Activated gamma-delta T cell treated with anti-CD3 and anti-CD28 coated beads, Interleukin-2, amount 50 U/mL, for 16 hours (primary cell): ENCODE results near the gene IFTAP.

Source experiments
- DNase-seq: peaks from one replicate; pipeline ENCODE4 v3.0.0-alpha.2; 2020; ENCODE audit warnings: low read depth

IFTAP gene

DNA sequence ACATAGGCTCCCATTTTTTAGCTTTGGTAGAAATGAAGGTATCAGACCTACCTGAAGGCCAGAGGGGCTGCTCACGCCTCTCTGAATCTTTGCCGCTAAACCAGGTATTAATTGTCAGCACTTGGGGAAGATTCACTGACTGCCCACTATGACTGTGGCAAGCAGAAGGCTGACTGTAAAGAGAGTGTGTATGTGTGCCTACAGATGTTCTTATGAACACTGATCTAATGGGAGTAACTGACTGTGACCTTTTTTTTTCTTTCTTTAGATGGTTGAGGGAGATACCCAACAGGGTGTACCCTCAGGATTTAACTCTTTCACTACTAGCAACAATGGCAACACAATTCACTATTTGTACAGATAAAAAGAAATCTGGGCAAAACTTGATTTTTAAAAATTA is 3.7 kb downstream of the IFTAP start, which contains the start of gene RAG2:
Gene RAG2 (minus strand): TSS at position 186 of the 400 bp plus-strand sequence. CDS start 4,068 bp downstream, outside the sequence.
- no peak for DNase-seq

DNA sequence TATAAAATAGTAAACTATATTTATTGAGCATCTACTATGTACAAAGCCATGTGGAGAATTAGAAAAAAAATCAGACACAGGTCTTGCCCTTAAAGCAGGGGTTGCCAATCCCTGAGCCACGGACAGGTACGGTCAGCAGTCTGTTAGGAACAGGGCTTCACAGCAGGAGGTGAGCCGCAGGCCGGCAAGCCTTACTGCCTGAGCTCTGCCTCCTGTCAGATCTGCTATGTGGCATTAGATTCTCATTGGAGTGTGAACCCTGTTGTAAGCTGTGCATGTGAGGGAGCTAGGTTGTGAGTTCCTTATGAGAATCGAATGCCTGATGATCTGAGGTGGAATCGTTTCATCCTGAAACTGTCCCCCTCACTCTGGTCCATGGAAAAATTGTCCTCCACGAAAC is 5.9 kb downstream of the IFTAP start:
- no peak for DNase-seq

GRCh38 chr11:36601155-36601554 is 6.9 kb downstream of the IFTAP start:
- DNase-seq, result no peak

DNA sequence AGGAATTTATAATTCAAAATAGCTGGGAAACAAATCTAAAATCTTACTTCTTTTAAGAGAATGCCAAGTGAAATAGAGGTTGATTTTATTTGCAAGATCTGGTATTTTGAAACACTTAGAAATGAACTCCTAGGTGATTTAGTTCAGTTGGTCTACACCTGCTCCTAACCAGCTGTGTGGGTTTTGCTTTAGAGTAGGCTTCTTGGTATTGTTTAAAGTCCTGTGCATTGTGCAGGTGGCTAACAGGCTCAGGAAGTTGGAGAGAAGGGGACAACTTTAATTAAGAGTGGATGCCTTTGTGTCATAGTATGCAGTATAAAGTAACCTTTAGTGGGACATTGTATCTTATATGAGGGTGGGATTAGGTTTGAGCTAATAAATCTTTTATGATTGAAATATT is 7.8 kb downstream of the IFTAP start:
- DNase-seq, result no peak

DNA sequence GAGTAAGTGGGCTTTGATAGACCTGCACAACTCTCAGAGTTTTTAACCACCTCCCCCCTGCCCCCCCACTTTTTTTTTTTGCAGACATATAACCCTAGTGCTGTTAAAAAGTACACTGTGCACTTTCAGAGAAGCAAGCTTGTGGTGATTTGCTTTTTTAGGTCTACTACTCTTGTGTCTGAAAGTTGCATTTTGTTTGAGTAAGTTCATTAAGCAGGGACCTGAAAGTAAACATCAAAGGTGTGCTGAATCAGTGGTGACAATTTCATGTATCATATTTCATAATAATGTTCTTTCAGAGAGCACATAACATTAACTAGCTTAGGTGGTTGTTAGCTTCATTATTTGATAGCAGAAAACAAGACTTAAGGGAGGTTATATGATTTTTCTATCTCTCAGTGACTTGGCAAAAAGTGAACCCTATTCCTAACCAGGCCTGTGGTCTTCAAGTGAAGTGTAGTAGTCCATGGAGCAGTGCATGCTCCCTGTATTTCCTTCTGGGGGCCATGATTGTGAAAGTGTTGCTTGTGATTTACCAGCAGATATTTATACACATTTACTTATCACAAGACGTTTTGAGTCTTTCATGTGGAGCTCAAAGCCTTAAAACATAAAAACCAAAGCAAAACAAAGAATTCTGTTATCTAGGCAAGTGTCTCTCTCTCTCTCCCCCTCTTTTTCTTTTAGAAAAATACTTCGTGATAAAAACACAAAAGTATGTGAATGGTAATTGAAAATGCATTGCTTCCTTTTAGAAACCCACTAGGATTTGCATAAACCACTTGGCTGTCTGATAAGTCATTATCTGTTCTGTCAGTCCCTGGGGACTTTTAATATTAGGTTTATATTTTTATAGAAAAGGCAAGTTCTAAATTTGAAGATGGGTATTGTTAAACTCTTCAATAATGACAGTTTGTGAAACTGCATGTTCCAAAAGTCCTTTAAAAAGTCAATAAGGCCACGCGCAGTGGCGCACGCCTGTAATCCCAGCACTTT is 11.2 kb downstream of the IFTAP start:
- no peak for DNase-seq

- DNase-seq, result no peak
Measured at GRCh38 chr11:36608491-36609199, 14.3 kb downstream of the IFTAP start.

GRCh38 chr11:36609383-36609782 is 15.1 kb downstream of the IFTAP start:
- DNase-seq, result no peak

DNA sequence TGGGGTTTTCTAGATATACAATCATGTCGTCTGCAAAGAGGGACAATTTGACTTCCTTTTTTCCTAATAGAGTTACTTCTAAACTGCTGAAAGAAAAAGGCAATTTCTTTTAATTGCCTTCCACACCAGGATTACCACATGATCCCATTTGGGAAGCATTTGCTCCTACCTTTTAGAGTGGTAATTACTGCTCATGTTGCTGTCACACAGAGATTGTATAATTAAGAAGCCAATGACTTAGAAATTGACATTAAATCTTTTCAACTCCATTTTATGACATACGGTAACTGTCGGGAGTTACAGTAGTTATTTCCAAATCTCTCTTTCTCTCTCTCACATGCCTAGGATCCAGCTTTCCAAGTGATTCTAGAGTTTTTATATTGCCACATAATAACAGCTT is 21.5 kb downstream of the IFTAP start:
- DNase-seq, result no peak

GRCh38 chr11:36617543-36618362 is 23.5 kb downstream of the IFTAP start:
- no peak for DNase-seq

GRCh38 chr11:36618363-36619047 is 24.2 kb downstream of the IFTAP start:
- no peak for DNase-seq

DNA sequence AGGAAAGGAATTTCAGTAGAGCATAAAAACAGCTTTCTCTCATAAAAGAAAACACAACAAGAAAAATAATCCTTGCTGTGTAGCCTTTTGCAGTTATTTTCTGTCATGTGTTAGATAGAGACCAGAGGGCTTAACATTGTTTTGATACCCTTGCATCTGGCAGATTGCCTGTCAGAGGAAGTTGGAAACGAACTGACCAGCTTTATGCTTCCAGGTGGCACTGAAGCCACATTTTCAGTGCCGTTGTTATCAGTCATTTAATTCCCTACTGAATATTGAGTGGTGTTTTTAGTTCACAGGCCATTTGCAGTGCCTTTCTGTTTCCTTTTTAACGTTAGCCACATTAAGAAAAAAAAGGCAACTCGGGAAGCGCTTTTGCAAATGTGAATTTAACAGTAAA is 25.2 kb downstream of the IFTAP start:
- no peak for DNase-seq

GRCh38 chr11:36620246-36620645 is 25.9 kb downstream of the IFTAP start:
- DNase-seq, result no peak

GRCh38 chr11:36622431-36623136 is 28.3 kb downstream of the IFTAP start:
- no peak for DNase-seq

DNA sequence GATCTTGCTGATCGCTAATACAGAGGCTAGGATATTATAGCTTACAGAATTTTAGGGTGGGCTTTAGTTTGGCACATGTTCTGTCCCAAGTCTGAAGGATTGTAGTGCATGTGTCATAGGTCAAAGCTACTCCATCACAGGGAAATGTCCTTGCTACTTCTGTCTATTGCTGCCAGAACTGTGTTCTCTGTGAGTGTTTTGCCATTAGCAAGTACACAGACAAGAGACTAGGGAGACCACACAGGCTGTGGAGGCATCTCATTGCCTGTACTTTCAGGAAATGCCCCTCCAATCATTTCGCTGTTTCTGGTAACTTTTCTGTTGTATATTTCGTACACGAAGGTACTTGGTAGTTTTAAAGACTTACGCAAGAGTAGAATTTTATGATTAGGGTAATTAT is 29.2 kb downstream of the IFTAP start:
- DNase-seq, result no peak

- DNase-seq, result no peak
Measured at GRCh38 chr11:36627006-36627405, 32.7 kb downstream of the IFTAP start.

DNA sequence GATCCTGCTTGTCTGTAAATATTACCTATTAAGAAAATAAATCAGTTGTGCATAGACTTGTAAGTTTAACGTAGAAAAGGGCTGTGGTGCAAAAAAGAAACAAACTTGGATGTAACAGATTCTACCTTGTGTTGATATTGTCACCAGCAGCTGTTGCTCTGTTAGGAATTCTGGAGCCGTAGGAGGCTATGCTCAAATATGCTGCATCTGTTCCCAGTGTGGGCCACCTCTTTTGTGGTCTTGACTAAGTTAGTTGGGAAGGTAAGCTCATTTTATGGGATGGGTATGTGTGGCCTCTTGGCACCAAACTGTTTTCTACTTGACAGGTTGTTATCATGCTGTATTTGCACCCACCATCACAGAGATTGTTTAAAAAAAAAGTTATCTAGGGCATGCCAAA is 33.2 kb downstream of the IFTAP start:
- no peak for DNase-seq

DNA sequence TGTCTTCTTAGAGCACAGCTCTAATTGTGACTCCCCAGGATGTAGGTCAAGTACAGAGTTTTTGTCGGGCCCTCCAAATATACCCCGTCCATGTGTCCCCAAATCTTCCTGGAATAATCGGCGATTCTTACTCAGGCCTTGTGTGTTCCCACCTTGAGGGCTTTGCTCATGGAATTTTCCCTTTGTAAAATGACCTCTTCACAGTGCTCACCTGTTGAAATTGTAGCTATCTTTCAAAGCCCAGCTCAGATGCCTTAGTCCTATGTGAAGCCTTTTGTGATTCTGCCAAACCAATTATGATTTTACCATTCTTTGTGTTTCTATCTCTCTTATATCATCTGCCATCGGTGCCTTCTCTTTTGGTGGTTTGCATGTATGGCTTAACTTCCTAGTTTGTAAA is 33.8 kb downstream of the IFTAP start:
- no peak for DNase-seq

GRCh38 chr11:36628765-36629244 is 34.5 kb downstream of the IFTAP start:
- DNase-seq, result no peak

DNA sequence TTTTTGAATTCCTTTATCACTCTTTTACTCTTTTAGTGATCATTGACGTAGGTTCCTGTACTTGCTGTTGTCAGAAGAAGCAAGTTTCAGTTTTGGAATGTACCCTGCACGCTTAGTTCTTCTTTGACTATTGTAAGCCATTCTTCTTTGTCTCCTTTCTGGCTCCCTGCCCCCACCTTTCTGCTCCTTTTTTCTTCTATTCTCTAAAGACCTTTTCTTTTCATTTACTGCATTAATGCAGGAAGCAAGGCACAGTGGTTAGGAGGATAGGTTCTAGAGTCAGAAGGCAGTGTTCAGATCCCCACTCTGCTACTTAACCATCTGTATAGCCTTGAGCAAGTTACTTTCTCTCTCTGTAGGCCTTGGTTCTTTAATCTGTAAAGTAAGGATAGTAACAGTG is 37.5 kb downstream of the IFTAP start:
- no peak for DNase-seq

DNA sequence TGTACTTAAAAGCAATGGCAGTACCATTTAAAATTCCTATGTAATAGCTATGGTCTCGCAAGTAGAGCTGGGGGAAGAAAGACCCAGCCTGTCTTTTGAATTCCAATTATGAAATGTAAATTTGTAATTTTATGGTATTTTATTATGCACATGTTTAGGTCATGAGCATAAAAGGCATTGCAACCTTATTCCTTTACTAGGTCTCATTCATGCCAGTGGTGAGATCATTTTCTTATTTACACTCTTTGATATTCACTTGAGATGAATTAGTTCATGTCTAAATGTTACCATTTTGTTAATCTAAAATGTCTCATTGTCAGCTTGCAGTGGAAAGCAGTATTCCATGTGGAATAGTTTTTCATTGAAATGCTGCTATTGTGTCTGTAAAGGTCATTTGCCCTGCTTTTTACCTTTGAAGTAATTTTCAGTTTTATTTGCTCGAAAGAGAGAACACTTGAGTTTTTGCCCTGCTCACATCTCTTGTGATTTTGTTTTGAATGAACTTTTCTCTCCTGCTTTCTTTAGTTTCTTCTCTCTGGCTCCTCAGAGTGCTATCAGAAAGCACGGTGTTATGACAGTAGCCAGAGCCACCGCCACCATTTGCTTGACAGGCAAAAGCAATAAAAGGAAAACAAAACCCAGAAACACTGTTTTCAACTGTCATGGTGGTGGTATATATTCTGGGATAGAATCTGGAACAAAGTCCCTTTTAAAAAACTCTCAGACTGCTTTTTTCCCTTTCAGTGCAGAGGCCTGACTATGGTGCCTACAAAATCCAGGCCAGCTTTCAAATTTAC is 41.0 kb downstream of the IFTAP start:
- DNase-seq, result no peak
